ENCODE data around the gene GPC6.

The GPC6 gene

GRCh38 chr13:94030415-94031119, 804.0 kb downstream of the GPC6 start:
- DNase-seq (ENCODE audit: extremely low read depth, low read depth), result no peak

GRCh38 chr13:94031609-94032008, 805.0 kb downstream of the GPC6 start:
- TF ChIP-seq, protein P1, sequence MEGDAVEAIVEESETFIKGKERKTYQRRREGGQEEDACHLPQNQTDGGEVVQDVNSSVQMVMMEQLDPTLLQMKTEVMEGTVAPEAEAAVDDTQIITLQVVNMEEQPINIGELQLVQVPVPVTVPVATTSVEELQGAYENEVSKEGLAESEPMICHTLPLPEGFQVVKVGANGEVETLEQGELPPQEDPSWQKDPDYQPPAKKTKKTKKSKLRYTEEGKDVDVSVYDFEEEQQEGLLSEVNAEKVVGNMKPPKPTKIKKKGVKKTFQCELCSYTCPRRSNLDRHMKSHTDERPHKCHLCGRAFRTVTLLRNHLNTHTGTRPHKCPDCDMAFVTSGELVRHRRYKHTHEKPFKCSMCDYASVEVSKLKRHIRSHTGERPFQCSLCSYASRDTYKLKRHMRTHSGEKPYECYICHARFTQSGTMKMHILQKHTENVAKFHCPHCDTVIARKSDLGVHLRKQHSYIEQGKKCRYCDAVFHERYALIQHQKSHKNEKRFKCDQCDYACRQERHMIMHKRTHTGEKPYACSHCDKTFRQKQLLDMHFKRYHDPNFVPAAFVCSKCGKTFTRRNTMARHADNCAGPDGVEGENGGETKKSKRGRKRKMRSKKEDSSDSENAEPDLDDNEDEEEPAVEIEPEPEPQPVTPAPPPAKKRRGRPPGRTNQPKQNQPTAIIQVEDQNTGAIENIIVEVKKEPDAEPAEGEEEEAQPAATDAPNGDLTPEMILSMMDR (IDR thresholded peaks at IDR 0.05; ENCODE audit: low read depth, low read length, missing control alignments), result no peak
- H3K4me3 ChIP-seq (replicated peaks; ENCODE audit: low read depth, low read length), result no peak overlapping the region

More at GRCh38 chr13:94030415-94031119, 804.0 kb downstream of the GPC6 start:
- H3K4me3 ChIP-seq (replicated peaks; ENCODE audit: low read depth, low read length), result no peak overlapping the region
- TF ChIP-seq, protein P1 (IDR thresholded peaks at IDR 0.05; ENCODE audit: low read depth, low read length, missing control alignments), result no peak

DNA sequence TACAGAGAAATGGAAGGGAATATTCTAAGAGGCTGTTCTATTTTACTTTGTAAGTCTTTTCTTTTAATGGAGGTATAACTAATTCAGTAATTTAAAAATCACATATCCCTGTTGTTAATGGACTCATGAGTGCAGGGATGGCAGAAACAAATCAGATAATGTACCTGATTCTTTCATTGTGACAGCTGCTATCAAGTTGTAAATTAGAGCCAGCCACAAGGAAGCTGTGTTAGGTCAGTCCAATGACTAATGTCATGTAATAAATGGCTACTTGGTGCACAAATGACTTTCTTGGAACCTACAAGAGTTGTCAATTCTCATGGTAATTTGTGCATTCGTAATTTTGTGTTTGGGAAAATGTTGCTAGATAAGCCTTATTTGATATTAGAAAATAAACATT, 806.5 kb downstream of the GPC6 start:
- TF ChIP-seq, protein P1 (IDR thresholded peaks at IDR 0.05; ENCODE audit: low read depth, low read length, missing control alignments), result no peak
- H3K4me3 ChIP-seq (replicated peaks; ENCODE audit: low read depth, low read length), result no peak overlapping the region
- no peak for DNase-seq (ENCODE audit: extremely low read depth, low read depth)

More at GRCh38 chr13:94031609-94032008, 805.0 kb downstream of the GPC6 start:
- no peak for DNase-seq (ENCODE audit: extremely low read depth, low read depth)

GRCh38 chr13:94033830-94034642, 807.4 kb downstream of the GPC6 start:
- no peak for DNase-seq (ENCODE audit: extremely low read depth, low read depth)
- H3K4me3 ChIP-seq (replicated peaks; ENCODE audit: low read depth, low read length), result no peak overlapping the region
- TF ChIP-seq, protein P1 (IDR thresholded peaks at IDR 0.05; ENCODE audit: low read depth, low read length, missing control alignments), result no peak

DNA sequence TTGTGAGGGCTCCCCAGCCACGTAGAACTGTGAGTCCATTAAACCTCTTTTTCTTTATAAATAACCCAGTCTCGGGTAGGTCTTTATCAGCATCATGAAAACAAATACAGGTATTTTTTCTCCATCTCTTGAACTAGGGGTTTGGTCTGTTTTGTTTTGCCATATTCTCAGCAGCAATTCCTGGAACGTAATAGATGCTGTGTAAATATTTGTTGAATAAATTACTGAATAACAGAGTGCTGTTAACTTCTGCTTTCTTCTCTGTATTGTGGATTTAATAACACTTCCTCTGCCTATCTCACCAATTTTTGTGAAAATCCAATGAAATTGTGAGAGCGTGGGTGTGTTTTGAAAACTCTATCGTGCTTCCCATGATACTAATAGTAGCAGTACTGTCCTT, 823.4 kb downstream of the GPC6 start:
- TF ChIP-seq, protein P1 (IDR thresholded peaks at IDR 0.05; ENCODE audit: low read depth, low read length, missing control alignments), result no peak
- no peak for DNase-seq (ENCODE audit: extremely low read depth, low read depth)

GRCh38 chr13:94050686-94051085, 824.1 kb downstream of the GPC6 start:
- H3K4me3 ChIP-seq (replicated peaks; ENCODE audit: low read depth, low read length), result no peak overlapping the region
- TF ChIP-seq, protein P1 (IDR thresholded peaks at IDR 0.05; ENCODE audit: low read depth, low read length, missing control alignments), result no peak
- no peak for DNase-seq (ENCODE audit: extremely low read depth, low read depth)

More for the DNA sequence above, 823.4 kb downstream of the GPC6 start:
- H3K4me3 ChIP-seq (replicated peaks; ENCODE audit: low read depth, low read length), result no peak overlapping the region
